ENCODE data around the gene CRB2. TPM values are rescaled to one million over a fixed set of nuclear protein-coding genes. Genes with fewer than 3 reads are reported as not detected.

CRB2 gene
- total RNA-seq, 2 experiments from 2014 or later, result not detected

DNA sequence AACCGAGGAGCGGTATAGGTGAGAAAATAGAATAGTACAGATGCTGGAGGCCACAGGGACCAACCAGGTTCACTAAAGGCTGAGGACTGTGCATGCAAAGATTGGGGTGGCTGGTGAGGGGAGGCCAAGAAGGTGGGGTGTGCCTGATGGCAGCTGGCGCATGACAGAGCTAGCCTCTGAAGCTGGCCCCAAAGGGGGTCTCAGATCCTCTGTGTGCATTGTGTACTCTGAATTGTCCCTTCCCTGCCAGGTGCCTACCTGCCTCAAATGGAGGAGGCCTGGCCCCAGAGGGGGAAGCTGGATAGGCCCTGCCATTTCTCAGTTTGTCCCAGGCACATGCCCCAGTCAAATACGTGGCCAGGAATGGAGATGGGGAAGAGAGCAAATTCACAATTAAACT is 63.1 kb downstream of the CRB2 start:
- intact Hi-C loops (cut with DNase I, micrococcal nuclease), result no loop called here
- Mint-ChIP-seq H3K36me3 (ENCODE audit: low read depth) (peaks cover 20% of the 10 kb centered on the region), H3K4me1 (ENCODE audit: low read depth) (no peaks in the 10 kb centered on the region), H3K27me3 (no peaks in the 10 kb centered on the region), H3K27ac (no peak overlapping the region), H3K4me3 (no peak overlapping the region), H3K9me3 (no peaks in the 10 kb centered on the region)
- Histone ChIP-seq H3K36me3 (ENCODE audit: insufficient read depth, low read length) (no peaks in the 10 kb centered on the region), H3K4me1 (ENCODE audit: insufficient read depth, low read length) (no peaks in the 10 kb centered on the region), H3K27me3 (ENCODE audit: control insufficient read depth in 1 of 2, insufficient read depth in 2 of 2, low read length in 2 of 2) (no peaks in the 10 kb centered on the region), H3K4me3 (ENCODE audit: low read length) (no peak overlapping the region), H3K9me3 (ENCODE audit: control insufficient read depth in 1 of 2, insufficient read depth in 1 of 2, low read length in 2 of 2) (no peaks in the 10 kb centered on the region), H3K27ac (ENCODE audit: low read depth in 1 of 2, low read length in 2 of 2) (no peak overlapping the region)
- DNase-seq, result no peak
- CTCF ChIA-PET, result no interaction called here
- POLR2A ChIA-PET, result no interaction called here
- TF ChIP-seq, protein P1, sequence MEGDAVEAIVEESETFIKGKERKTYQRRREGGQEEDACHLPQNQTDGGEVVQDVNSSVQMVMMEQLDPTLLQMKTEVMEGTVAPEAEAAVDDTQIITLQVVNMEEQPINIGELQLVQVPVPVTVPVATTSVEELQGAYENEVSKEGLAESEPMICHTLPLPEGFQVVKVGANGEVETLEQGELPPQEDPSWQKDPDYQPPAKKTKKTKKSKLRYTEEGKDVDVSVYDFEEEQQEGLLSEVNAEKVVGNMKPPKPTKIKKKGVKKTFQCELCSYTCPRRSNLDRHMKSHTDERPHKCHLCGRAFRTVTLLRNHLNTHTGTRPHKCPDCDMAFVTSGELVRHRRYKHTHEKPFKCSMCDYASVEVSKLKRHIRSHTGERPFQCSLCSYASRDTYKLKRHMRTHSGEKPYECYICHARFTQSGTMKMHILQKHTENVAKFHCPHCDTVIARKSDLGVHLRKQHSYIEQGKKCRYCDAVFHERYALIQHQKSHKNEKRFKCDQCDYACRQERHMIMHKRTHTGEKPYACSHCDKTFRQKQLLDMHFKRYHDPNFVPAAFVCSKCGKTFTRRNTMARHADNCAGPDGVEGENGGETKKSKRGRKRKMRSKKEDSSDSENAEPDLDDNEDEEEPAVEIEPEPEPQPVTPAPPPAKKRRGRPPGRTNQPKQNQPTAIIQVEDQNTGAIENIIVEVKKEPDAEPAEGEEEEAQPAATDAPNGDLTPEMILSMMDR (IDR thresholded peaks at IDR 0.05), result no peak
- no peak for ATAC-seq (ENCODE audit: poor library complexity)

DNA sequence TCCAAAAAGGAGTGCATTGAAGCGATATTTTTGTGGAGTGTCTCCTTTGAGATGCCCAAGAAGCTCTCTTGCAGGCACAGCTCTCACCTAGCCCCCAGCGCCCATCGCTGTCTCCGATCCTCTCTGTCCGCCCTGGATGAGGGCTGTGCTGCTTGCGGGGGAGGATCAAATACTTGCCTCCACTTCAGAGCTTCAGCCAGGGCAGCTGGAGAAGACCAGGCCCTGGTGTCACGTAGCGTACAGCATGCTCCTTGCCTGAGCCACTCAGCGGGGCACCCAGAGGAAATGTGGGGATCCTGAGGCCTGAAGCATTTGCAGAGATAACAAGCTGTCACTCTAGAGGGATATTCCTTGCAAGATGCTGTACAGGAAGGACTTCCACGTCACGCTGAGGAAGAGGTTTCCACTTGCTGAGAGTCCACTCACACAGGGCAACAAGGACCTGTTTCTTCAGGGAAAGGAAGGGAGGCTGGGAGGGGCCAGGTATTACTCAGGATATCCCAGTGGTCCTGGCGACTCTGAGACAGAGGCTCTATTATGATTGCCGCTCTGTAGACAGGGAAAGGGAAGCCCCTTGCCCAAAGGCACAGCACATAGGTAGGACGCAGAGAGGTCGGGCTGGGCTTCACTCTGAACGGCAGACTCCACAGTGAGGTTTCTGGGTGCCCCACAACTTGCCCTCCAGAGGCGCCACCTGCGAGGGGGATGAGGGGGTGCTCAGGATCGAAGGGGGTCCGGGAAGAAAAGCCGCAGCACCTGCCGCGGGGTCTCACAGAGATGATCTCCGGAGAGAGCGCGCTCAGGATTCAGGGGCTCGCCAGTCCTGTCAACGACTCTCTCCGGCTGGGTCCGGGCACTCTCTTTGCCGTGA is 64.0 kb downstream of the CRB2 start:
- H3K4me3 Mint-ChIP-seq, result no peak overlapping the region
- Histone ChIP-seq H3K9me3 (ENCODE audit: control insufficient read depth in 1 of 2, insufficient read depth in 1 of 2, low read length in 2 of 2) (no peaks in the 10 kb centered on the region), H3K27me3 (ENCODE audit: control insufficient read depth in 1 of 2, insufficient read depth in 2 of 2, low read length in 2 of 2) (no peaks in the 10 kb centered on the region), H3K4me3 (ENCODE audit: low read length) (no peak overlapping the region), H3K4me1 (ENCODE audit: insufficient read depth, low read length) (no peaks in the 10 kb centered on the region), H3K36me3 (ENCODE audit: insufficient read depth, low read length) (no peaks in the 10 kb centered on the region), H3K27ac (ENCODE audit: low read depth in 1 of 2, low read length in 2 of 2) (no peak overlapping the region)
- H3K27ac Mint-ChIP-seq, result no peak overlapping the region
- TF ChIP-seq, protein P1 (IDR thresholded peaks at IDR 0.05), result no peak
- ChIA-PET CTCF (no interaction called here), POLR2A (interaction anchor here (0.5 kb wide), 1 partner anchor 132 kb away, joined by 3 read pairs; no protein-coding TSS in a partner anchor)
- no peaks in the 10 kb centered on the region for H3K9me3 Mint-ChIP-seq
- H3K36me3 Mint-ChIP-seq (ENCODE audit: low read depth), result peaks cover 25% of the 10 kb centered on the region
- DNase-seq (no peak), ATAC-seq (ENCODE audit: poor library complexity) (no peak)
- intact Hi-C loops (cut with DNase I, micrococcal nuclease), result no loop called here
- H3K4me1 Mint-ChIP-seq (ENCODE audit: low read depth), result no peaks in the 10 kb centered on the region
- H3K27me3 Mint-ChIP-seq, result no peaks in the 10 kb centered on the region

DNA sequence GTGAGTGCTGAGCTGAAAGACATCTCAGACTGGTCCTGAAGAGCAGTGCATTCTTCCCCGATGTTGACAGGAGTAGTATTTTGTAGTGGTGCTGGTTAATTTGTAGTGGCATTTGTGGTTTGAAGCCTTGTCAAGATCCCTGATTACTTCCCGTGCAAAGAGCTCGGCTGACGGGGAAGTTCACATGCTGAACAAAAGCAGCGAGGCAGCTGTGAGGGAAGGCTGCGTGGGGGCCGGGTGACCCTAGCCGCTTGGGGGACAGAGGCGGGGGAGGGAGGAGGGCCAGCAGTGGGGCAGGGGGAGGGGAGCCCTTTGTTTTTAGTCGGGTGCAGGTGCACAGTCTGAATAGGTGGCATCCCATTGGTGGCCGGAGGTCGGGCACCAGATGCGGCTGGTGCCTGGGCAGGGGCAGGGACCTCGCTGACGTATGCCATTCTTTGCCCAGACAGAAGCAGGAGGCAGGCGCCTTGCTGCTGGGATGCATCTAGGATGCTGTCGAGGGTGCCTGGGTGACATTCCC is 64.7 kb downstream of the CRB2 start:
- ATAC-seq (ENCODE audit: poor library complexity) (no peak), DNase-seq (no peak)
- Mint-ChIP-seq H3K27me3 (no peaks in the 10 kb centered on the region), H3K4me1 (ENCODE audit: low read depth) (no peaks in the 10 kb centered on the region), H3K36me3 (ENCODE audit: low read depth) (peaks cover 30% of the 10 kb centered on the region), H3K4me3 (no peak overlapping the region), H3K9me3 (no peaks in the 10 kb centered on the region), H3K27ac (no peak overlapping the region)
- CTCF ChIA-PET, result no interaction called here
- POLR2A ChIA-PET, result no interaction called here
- H3K36me3 ChIP-seq (ENCODE audit: insufficient read depth, low read length), result no peaks in the 10 kb centered on the region
- no peaks in the 10 kb centered on the region for H3K4me1 ChIP-seq (ENCODE audit: insufficient read depth, low read length)
- TF ChIP-seq, protein P1 (IDR thresholded peaks at IDR 0.05), result no peak
- intact Hi-C loops (cut with DNase I, micrococcal nuclease), result no loop called here
- no peaks in the 10 kb centered on the region for H3K9me3 ChIP-seq (ENCODE audit: control insufficient read depth in 1 of 2, insufficient read depth in 1 of 2, low read length in 2 of 2)
- no peak overlapping the region for H3K4me3 ChIP-seq (ENCODE audit: low read length)
- no peak overlapping the region for H3K27ac ChIP-seq (ENCODE audit: low read depth in 1 of 2, low read length in 2 of 2)
- no peaks in the 10 kb centered on the region for H3K27me3 ChIP-seq (ENCODE audit: control insufficient read depth in 1 of 2, insufficient read depth in 2 of 2, low read length in 2 of 2)
